NCI-H82 treated with DMSO at 0.1 percent for 48 hours (cell line): ENCODE data around the gene MATN1.

Source experiments
- DNase-seq: peaks from one replicate; lab custom pipeline; 2025; ENCODE audit not compliant: unreplicated experiment; lab: John Stamatoyannopoulos, UW

The MATN1 gene

GRCh38 chr1:30758121-30758688 is 34.8 kb upstream of the MATN1 start:
- DNase-seq, result no peak

DNA sequence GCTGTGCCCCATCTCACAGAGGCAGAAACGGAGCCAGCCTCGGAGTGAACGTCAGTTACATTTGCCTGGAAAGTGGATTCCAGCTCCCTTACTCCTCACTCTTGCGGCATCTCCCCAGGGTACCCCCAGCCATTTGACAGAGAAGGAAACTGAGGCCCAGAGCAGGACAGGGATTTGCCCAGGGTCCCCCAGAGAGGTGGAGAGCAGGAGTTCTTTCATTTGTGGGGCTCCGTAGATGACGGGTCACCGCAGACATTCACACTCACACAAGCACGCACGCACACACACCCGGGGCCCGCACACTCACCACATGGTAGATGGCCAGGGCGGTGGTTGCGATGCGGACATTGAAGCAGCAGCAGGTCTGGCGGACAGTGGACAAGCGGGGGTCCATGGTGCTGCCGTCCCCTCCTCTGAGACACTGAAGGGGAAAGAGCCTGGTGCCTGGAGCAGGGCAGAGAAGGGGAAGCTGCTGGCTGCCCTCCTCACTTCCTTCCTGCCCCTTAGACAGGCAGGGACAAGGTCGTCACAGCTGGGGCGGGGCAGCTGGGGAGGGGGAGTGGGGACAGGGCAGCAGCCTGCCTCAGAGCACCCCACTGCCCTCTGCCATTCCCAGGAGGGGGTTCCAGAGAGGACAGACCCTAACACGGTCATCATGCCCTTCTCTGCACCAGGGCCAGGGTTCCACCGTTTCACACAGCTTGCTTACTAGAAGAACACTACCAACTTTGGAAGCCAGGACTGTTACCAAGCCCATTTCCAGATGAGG is 34.2 kb upstream of the MATN1 start, which contains the start of gene LAPTM5:
Gene LAPTM5 (minus strand): TSS at position 423 of the 769 bp plus-strand sequence. CDS start 29 bp downstream, at position 394.
- DNase-seq, result no peak

DNA sequence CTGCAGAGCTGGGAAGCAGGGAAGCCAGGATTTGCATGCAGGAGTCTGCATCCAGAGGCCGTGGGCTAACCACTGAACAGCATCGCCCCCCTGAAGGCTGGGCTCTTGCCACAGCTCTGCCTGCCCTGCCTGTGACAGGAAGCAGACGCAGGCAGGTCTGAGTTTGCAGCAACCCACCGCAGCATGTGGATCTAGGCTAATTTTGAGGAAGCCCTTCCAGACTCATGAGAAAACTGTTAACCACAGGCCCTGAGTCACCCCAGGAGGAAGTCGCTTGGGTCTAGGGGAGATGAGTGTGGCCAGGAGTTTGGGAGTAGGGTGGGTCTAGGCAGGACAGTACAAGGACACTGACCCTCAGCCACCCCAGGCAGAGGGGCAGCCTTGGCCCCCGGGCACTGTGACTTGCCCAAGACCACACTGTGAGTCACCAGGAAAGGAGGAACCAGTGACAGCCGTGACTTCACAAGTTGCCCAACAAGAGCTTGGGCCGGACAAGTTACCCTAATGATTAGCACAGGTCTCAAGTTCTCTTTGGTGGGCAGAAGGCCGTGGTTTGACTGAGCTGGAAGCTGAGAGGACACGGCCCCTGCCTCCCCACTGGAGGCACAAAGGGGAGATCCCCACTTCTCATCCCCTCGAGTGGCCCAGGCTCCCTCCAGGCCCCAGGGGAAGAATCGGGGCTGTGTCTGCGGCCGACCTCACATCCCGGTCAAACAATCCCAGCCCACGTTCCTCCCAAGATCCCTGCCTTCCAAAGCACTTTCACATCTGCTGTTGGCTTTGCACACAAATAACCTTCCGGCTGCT is 33.4 kb upstream of the MATN1 start:
- DNase-seq, result no peak

DNA sequence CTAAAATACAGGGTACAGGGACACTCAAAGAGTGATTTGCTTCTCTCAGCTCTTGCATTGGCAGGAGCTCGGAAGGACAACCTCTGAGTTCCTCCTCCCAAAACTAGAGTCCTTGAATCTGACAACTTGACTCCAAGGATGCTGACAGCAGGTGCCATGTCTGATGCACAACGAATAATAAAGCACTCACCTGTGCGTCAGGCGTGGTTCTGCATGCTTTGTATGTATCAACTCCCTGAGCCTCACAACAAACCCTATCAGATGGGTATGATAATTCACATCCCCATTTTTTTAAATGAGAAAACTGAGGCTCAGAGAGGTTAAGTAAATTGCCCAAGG is 32.8 kb upstream of the MATN1 start:
- no peak for DNase-seq

DNA sequence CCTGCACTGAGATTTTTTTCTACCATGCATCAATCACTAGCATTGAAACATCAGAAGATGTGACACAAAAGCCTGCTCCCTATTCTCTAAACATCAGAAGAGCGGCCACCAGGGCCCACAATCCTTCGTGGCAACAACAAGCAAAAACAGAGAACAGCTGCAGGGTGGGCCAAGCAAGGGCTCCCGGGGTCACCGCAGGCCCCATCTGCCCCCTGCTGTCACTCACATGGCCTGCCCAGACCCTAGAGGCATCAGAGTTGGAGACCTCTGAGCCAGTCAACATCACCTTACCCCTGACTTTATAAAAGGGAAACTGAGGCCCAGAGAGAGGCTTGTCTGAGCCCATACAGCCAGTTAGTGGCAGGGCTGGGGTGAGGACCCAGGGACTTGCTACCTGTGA is 32.4 kb upstream of the MATN1 start:
- no peak for DNase-seq

DNA sequence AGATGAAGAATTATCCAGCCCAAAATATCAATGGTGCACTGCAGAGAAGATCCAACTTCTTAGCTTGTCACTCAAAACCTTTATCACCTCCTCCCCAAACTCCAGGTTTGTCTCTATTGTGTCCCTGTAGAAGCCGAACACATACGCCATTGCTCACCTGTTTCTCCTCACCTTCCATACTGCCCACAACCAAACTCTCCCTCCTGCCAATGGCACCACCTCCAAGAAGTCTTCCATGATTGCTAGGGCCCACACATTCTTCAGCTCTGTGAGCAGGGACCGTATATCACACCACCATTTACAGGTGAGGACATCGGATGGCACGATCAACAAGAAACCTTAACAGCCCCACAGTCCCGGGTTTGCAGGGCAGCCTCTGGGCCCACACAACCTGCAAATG is 31.9 kb upstream of the MATN1 start:
- no peak for DNase-seq

GRCh38 chr1:30754684-30755171 is 31.3 kb upstream of the MATN1 start:
- DNase-seq, result no peak

DNA sequence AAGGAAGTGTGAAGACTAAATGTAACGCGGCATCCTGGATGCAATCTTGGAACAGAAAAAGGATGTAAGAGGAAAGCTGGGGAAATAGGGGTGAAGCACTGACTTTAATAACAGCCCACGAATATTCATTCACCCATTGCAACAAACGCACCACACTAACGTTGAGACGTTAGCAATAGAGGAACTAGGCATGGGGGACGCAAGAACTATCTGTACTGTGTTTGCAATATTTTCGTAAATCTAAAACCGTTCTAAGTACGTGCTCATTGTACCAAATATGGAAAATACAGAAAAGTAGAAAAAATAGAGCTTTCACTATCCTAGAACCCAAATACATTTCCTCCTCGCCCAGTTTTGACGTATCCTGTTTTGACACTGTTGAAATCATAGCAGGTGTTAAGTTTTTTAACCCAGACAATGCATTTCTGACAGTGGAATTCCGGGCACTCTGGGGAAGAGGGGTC is 30.3 kb upstream of the MATN1 start:
- no peak for DNase-seq

- DNase-seq, result no peak
Observed at GRCh38 chr1:30753118-30753517, 29.7 kb upstream of the MATN1 start.

GRCh38 chr1:30752651-30752908 is 29.2 kb upstream of the MATN1 start:
- DNase-seq, result no peak

DNA sequence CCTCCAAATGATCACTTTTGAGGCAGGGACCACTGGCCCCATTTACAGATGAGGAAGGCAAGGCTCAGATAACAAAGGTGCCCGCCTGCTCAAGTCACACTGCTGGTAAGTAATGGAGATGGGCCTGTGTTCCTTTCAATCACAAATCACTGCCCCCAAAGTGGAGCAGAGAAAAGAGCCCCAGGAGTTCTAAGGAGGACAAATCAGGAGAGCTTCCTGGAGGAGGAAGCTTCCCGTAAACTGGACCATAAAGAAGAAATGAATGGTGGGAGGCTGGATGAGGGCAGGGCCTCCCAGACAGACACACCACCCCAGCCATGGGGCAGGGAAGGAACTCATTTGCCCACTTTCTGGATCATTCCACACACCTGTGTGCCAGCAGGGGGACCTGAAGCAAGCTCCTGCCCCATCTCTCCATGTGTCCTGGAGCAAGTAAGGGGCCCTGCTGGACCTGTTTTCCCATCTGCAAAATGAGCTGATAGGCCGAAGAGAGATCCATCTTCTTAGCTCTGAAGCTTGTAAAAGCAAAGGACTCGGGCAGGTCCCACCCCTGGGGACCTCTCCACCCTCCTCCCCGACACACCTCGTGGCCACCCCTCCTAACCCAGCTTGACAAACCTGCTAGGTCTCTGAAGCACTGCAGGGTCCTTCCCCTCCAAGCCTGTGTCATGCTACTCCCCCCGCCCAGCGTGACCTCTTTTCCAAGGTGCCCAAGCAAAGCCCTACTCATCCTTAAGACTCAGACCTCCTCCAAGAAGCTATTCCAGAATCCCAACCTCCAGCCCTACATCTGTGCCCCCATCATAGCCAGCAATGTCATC is 28.7 kb upstream of the MATN1 start:
- no peak for DNase-seq

GRCh38 chr1:30750731-30751291 is 27.4 kb upstream of the MATN1 start:
- DNase-seq, result no peak

DNA sequence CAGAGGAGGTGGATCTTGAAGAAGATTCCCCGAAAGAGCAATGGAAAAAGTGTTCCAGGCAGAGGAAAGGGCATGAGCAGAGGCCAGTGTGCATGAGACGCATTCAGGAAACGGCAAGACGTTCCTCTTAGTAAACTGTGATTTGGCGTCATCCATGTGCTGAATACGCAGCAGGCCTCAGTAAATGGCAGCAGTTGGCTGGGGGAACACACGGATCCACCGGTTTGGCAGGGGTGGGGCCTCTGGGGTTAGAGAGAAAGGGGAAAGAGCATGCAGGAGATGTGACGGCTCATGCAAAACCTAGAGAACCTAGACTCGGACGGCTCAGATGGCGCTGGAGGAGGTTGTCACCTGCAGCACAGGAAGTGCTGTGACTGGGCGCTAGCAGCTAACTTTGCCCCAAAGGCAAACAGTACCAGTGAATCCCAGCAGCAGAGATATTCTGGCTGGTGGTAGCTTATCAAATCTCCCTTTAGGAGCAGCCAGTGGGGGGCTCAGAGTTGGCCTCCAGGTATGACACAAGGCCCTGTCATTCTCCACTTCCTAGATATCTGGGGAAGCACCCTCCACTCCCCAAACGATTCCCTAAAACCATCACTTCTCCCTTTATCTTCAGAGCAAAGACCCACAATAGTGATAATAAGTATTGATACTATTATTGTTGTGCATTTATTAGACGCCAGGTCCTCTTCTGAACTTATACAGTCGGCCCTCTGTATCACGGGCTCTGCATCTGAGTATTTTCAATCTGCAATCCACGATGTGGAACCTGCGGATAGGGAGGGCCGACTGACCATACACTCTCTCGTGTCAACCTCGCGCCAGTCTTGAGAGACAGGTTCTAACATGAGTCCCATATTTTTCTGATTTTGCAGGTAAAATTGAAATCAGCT is 26.6 kb upstream of the MATN1 start:
- no peak for DNase-seq

DNA sequence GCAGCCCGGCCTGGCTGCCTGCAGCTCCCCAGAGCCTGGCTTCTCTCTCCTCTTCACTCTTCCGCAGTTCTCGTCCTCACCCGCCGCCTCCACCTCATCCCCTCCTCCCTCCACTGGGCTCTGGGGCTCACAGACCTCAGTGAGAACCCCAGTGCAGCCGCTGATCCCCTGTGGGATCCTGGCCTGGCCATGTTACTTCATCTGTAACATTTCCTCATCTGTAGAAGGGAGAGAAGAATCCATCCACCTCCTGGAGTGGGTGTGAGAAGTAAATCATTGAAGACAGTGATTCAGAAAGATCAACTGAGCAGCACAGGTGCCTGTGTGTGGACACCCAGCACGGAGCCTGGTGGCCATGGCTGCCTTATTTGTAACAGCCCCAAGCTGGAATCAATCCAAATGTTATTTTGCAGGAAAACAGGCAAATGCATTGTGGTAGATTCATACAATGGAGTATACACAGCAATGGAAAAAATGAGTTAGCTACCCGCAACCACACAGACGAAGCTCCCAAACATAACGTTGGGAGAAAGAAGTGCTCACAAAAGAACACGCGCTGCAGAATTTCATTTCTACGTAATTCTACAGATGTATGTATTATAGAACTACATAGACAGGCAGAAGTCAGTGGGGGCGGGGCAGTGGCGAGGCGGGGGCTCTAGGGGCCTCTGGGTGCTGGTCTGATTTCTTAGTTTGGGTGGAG is 25.5 kb upstream of the MATN1 start:
- DNase-seq, result no peak

- DNase-seq, result no peak
Observed at GRCh38 chr1:30748098-30748698, 24.8 kb upstream of the MATN1 start.

DNA sequence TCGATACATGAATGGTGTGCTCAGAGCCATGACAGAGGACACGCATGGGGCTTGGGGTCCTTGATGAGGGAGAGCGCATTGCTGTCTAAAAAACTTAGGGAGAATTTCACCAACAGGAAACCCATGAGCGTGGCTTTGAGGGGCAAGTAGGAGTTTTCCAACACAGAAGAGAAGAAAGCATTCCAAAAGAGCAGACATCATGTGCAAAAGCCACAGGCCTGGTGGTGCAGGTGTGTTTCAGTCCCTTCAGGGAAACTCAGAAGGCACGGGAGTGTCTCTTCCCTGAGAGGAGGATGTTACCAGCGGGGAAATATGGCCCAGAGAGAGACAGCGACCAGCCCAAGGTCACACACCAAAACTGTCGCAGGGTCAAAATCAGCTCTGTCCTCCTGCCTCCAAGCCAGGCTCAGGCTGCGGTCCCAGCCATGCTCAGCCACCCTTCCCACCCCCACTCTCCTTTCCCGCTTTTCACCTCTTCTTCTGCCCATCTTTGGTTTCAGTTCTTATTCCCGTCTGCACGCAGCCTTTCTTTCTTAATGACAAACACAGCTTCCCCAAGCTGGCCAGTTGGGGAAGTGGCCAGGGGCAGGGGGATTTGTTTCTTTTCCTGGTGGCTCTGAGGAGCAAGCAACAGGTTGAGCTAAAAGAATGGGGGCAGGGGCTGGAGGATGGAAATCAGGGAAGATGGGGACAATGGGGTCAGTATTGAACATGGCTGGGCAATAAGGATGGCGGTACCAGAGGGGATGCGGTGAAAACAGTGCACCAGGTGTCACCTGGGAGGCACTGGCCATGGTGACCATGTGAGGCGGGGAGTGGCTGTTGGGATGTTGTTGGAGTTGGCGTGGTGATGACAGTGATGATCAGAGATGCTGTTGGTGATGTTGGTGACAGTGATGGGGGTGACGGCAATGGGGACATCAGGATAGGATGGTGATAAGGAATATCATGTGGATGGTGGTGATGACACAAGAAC is 23.9 kb upstream of the MATN1 start:
- no peak for DNase-seq

DNA sequence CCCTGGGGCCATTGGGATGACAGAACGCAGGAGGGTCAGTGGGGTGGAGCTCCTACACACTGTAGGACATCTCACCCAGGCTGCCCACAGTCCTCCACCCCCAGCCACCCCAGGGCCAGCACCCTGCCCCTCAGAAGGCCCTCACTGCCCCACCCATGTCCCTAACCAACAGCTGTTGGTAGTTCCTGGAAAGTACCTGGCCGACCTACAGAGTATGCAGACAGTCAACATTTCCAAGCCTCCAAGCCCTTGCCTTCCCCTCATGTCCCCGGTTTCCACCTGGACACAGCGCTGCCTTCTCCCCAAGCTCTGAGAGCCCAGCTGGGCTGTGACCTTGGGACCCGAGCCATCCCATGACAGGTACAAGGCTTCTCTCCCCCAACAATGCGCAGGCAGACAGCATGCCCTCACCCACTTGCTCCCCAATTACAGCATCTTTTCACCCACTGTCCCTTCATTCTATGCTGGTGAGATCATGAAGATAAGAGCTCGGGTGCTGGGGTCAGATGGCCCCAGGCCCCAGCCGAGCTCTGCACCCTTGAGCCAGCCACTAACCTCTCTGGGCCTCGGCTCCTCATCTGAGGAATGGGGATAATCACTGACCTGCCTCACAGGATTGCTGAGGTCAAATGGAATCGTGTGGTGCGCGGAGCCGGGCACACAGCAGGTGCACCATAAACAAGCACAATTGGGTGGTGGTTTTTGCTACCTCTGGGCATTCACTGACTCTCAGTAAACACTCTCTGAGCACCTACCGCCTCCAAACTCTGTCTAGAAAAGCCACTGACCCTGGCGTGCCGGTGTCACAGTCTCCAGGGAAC is 23.0 kb upstream of the MATN1 start:
- DNase-seq, result no peak
